ENCODE data around the gene POU2AF3.

POU2AF3 gene

DNA sequence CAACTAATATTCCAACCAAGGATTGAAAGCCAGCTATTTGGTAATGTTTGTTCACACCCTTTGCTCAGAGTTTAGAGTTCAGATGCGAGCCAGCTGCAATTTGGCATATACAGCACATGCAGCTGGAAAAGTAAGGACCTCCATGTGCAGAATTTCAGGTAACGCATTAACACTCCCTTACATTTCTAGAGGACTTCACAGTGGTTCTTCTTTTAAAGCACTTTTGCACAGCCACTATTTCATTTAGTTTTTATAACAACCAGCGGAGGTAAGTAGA is 3.4 kb downstream of the POU2AF3 start:
- TF ChIP-seq CTCF (conservative IDR thresholded peaks at IDR 0.05) (no peak), ZFX (IDR thresholded peaks at IDR 0.05) (no peak)
- H3K27ac ChIP-seq, result no peak overlapping the region

DNA sequence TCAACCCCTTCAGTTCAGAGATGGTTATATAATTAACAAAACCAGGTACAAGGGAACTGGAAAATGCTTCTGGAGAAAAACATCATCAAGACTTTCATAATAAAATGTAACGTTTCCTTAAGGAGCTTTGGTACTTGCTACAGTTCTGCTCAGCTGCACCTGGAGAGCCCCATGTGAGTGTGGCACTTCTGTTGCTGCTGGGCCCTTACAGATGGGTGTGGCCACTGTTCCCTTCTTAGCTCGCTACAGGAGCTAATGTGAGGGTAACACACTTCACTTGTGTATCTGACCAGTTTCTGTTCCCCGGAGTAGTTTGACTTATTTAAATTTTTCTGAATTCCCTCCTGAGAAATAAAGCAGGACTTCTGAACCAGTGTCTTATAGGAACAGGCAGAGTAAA is 4.0 kb downstream of the POU2AF3 start:
- TF ChIP-seq CTCF (conservative IDR thresholded peaks at IDR 0.05) (no peak), ZFX (IDR thresholded peaks at IDR 0.05) (no peak)
- peak overlapping the region; percentile 27; the same call in 1 of the 2 replicates for H3K27ac ChIP-seq

DNA sequence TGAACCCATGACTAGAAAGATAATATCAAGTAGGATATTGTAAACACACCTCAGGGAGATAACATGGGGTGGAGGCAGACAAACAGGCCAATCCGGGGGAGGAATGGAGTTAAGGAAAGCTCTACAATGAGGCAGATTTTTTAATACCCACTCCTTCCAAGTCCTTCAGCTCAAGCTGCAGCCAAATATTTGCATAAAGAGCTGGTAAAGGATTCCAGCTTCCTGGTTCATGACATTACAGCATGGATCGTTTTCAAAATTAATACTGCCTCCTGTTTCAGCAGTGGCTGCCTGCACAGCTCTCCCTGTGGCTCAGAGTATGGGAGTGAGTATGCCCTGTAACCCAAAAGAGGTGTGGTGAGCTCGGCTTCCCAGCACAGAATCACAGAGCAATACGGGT is 5.1 kb downstream of the POU2AF3 start:
- TF ChIP-seq ZFX (IDR thresholded peaks at IDR 0.05), result no peak
- no peak for TF ChIP-seq CTCF (conservative IDR thresholded peaks at IDR 0.05)
- H3K27ac ChIP-seq, result no peak overlapping the region

DNA sequence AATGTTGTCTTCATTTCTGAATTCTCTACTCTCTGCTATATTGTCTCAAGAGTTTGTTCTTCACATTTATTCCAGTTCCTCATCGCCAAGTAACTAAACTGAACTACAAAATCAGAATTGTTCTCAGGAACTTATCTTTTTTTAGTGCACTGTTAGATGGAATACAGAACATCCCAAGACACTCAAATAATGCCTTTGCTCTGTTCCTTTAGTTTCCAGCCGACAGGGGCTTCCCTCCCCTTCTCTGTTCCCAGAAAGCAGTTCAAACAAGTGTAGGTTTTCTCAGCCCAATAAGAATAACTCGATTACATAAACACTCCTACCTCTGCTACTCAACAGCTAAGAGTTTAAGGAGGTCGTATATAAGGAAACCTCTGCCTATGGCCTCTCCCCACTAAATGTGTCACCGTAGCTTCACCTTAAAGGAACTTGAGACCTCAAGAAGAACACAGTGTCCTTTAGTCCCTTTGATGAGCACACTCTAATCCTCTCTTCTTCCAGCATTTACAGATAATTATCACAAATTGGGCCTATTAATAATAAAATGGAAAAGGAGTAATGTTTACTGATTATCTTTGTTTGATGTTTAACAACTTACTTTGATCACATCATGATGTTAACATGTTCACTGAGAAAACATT is 6.9 kb downstream of the POU2AF3 start:
- TF ChIP-seq ZFX (IDR thresholded peaks at IDR 0.05), result no peak
- no peak for TF ChIP-seq CTCF (conservative IDR thresholded peaks at IDR 0.05)
- H3K27ac ChIP-seq, result peak overlapping the region; percentile 23; the same call in 1 of the 2 replicates

- TF ChIP-seq CTCF (conservative IDR thresholded peaks at IDR 0.05) (peak; percentile 49), ZFX (IDR thresholded peaks at IDR 0.05) (no peak)
- peak overlapping the region; percentile 26; the same call in 1 of the 2 replicates for H3K27ac ChIP-seq
Measured at GRCh38 chr11:111305876-111306275, 7.5 kb downstream of the POU2AF3 start.

DNA sequence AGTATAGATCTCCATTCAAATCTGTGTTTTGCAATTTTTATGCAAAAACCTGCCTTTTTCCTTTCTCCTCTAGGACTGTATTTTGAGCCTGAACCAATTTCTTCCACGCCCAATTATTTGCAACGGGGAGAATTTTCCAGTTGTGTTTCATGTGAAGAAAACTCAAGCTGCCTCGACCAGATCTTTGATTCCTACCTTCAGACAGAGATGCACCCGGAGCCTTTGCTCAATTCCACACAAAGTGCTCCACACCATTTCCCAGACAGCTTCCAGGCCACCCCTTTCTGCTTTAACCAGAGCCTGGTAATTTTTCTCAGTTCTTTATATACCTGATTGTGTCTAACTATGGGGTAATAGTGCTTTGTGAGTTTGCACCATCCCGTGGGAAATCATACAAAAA is 8.0 kb downstream of the POU2AF3 start:
- TF ChIP-seq CTCF (conservative IDR thresholded peaks at IDR 0.05) (no peak), ZFX (IDR thresholded peaks at IDR 0.05) (no peak)
- peak overlapping the region; percentile 26; the same call in 1 of the 2 replicates for H3K27ac ChIP-seq

DNA sequence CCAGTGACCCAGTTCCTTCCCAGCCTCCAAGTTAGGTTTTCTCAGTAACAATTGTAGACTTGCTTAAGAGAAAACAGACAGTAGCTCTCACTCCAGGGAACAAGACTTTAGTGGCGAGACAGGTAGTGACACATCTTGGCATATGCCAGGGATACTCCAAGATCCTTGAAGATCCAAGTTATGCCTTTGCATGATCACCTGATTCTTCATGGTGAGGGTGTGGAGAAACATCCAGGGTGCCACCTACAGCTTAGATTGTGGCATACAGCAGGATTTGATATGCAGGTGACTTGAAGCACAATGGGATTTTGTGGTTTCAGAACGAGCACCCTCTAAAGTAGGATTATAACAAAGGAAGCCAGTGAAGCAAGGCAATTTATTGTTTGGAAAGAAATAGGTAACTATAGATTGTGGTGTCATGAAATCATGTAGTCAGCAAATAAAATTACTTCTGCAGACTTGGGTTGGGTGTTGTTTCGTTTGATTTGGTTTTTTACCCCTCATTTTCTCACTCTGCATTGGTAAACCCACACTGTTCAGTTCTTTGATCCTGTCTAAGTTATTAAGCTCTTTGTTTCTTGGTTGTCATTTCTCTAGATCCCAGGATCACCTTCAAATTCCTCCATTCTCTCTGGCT is 9.2 kb downstream of the POU2AF3 start:
- no peak overlapping the region; the same call in 1 of the 2 replicates for H3K27ac ChIP-seq
- TF ChIP-seq ZFX (IDR thresholded peaks at IDR 0.05), result no peak
- TF ChIP-seq CTCF (conservative IDR thresholded peaks at IDR 0.05), result peak; percentile 27
